A673 (cell line): Measurements from ENCODE around the gene KIAA0319L. TPM values are rescaled to one million over a fixed set of nuclear protein-coding genes. Genes with fewer than 3 reads are reported as not detected.

Source experiments
- BruUV-seq: library from RNA; stranded (reverse); fragments of 400-500 nt; replicated peaks from 2 replicates; lab custom pipeline; 2021; lab: Mats Ljungman, UMichigan
- CTCF ChIA-PET: fragments of 300-600 bp; sonication (Branson Sonifier 250); formaldehyde crosslinking; loops from one replicate; lab custom pipeline; 2022; ENCODE audit warnings: antibody characterized with exemption; lab: Charles Lee
- POLR2A ChIA-PET: fragments of 300-600 bp; sonication (Branson Sonifier 250); formaldehyde crosslinking; loops from one replicate; lab custom pipeline; 2022; ENCODE audit warnings: antibody characterized with exemption; ENCODE audit not compliant: low non-redundant PET; lab: Charles Lee
- DNase-seq: peaks from one replicate; pipeline ENCODE4 v3.0.0-alpha.2; 2015; ENCODE audit warnings: low spot score
- H3K27ac ChIP-seq: fragments of 200-600 bp; sonication (generic); 2 replicates; pipeline ENCODE4 v1.5.1; 2016; ENCODE audit warnings: mixed run types, low read depth, mild to moderate bottlenecking, mixed read lengths, antibody characterized with exemption, low read length; ENCODE audit not compliant: poor library complexity, severe bottlenecking
- H3K27me3 ChIP-seq: fragments of 200-600 bp; sonication (generic); replicated peaks from 2 replicates; pipeline ENCODE4 v1.6.1; 2017; ENCODE audit warnings: mixed run types, low read depth, mild to moderate bottlenecking, mixed read lengths, antibody characterized with exemption, low read length; ENCODE audit not compliant: insufficient read depth, poor library complexity
- H3K36me3 ChIP-seq: fragments of 200-600 bp; sonication (generic); 2 replicates; pipeline ENCODE4 v1.6.1; 2016; ENCODE audit warnings: mixed run types, mild to moderate bottlenecking, mixed read lengths, antibody characterized with exemption, low read length; ENCODE audit not compliant: insufficient read depth, poor library complexity, severe bottlenecking
- H3K4me1 ChIP-seq: fragments of 200-600 bp; sonication (generic); 2 replicates; pipeline ENCODE4 v1.6.1; 2017; ENCODE audit warnings: mixed run types, mild to moderate bottlenecking, mixed read lengths, antibody characterized with exemption, low read length; ENCODE audit not compliant: insufficient read depth, poor library complexity, severe bottlenecking
- H3K4me3 ChIP-seq: fragments of 200-600 bp; sonication (generic); 2 replicates; pipeline ENCODE4 v1.5.1; 2016; ENCODE audit warnings: low read depth, mixed run types, mild to moderate bottlenecking, mixed read lengths, low read length; ENCODE audit not compliant: poor library complexity, severe bottlenecking
- H3K9me3 ChIP-seq: fragments of 200-600 bp; sonication (generic); 2 replicates; pipeline ENCODE4 v1.6.1; 2016; ENCODE audit warnings: mixed run types, low read depth, mild to moderate bottlenecking, mixed read lengths, antibody characterized with exemption, low read length; ENCODE audit not compliant: poor library complexity, severe bottlenecking
- CTCF ChIP-seq: fragments of 300-800, 200-600 bp; sonication (generic); conservative IDR thresholded peaks from 2 replicates; pipeline ENCODE4 v1.5.1; 2017; ENCODE audit warnings: low read depth, mild to moderate bottlenecking, antibody characterized with exemption, low read length, moderate library complexity, mixed read lengths
- EZH2 ChIP-seq: fragments of 200-600 bp; sonication (generic); IDR thresholded peaks from 2 replicates; pipeline ENCODE4 v1.6.1; 2017; ENCODE audit warnings: borderline replicate concordance, low read depth, mild to moderate bottlenecking, mixed read lengths, antibody characterized with exemption, low read length; ENCODE audit not compliant: poor library complexity, severe bottlenecking
- intact Hi-C: fragments of 100-400 bp; cut with micrococcal nuclease; formaldehyde crosslinking; loops from one replicate; pipeline ENCODE4 v1.10.0; 2022; ENCODE audit not compliant: unreplicated experiment
- total RNA-seq: library from RNA; stranded (reverse); gene quantifications from 2 replicates; pipeline ENCODE4 v1.2.3, GENCODE V29; 2021

Gene KIAA0319L
- total RNA-seq, 1 experiment from 2014 or later = 33.7 TPM

GRCh38 chr1:35599411-35599810 is 42.2 kb upstream of the KIAA0319L start:
- Histone ChIP-seq H3K27me3 (no peaks in the 10 kb centered on the region), H3K36me3 (peaks cover 35% of the 10 kb centered on the region), H3K4me3 (no peak overlapping the region), H3K9me3 (no peaks in the 10 kb centered on the region), H3K27ac (no peak overlapping the region), H3K4me1 (no peaks in the 10 kb centered on the region)
- no peak for DNase-seq
- intact Hi-C loops = no loop called here
- TF ChIP-seq EZH2 = no peak
- no peak for TF ChIP-seq CTCF
- BruUV-seq = no TSS peak
- ChIA-PET CTCF (no interaction called here), POLR2A (no interaction called here)

- intact Hi-C loops = no loop called here
- POLR2A ChIA-PET = no interaction called here
- H3K4me3 ChIP-seq = no peak overlapping the region
Measured at GRCh38 chr1:35598895-35599294, 41.7 kb upstream of the KIAA0319L start.

GRCh38 chr1:35597870-35598269 is 40.7 kb upstream of the KIAA0319L start:
- Histone ChIP-seq H3K4me1 (no peaks in the 10 kb centered on the region), H3K27me3 (no peaks in the 10 kb centered on the region), H3K9me3 (no peaks in the 10 kb centered on the region), H3K4me3 (no peak overlapping the region), H3K36me3 (peaks cover 22% of the 10 kb centered on the region), H3K27ac (no peak overlapping the region)
- no TSS peak for BruUV-seq
- intact Hi-C loops = no loop called here
- no peak for DNase-seq
- no peak for TF ChIP-seq CTCF
- TF ChIP-seq EZH2 = no peak
- CTCF ChIA-PET = no interaction called here
- POLR2A ChIA-PET = no interaction called here

More at GRCh38 chr1:35598895-35599294, 41.7 kb upstream of the KIAA0319L start:
- no peak for TF ChIP-seq CTCF
- no peak for TF ChIP-seq EZH2
- CTCF ChIA-PET = no interaction called here
- no TSS peak for BruUV-seq
- Histone ChIP-seq H3K9me3 (no peaks in the 10 kb centered on the region), H3K27me3 (no peaks in the 10 kb centered on the region), H3K4me1 (no peaks in the 10 kb centered on the region), H3K36me3 (peaks cover 32% of the 10 kb centered on the region), H3K27ac (no peak overlapping the region)
- DNase-seq = no peak
